IPS-18a (cell line): ENCODE data around the gene TMEM114.

ENCODE experiments used
- H3K27ac ChIP-seq: one replicate; pipeline ENCODE4 v1.5.1; 2013; ENCODE audit warnings: low read length
- H3K27me3 ChIP-seq: one replicate; pipeline ENCODE4 v1.6.1; 2013; ENCODE audit warnings: mild to moderate bottlenecking, low read length; ENCODE audit not compliant: control insufficient read depth, insufficient read depth
- H3K36me3 ChIP-seq: one replicate; pipeline ENCODE4 v1.6.1; 2013; ENCODE audit warnings: low read depth, low read length; ENCODE audit not compliant: control insufficient read depth
- H3K4me1 ChIP-seq: one replicate; pipeline ENCODE4 v1.6.1; 2013; ENCODE audit warnings: low read depth, low read length; ENCODE audit not compliant: control insufficient read depth
- H3K4me3 ChIP-seq: one replicate; pipeline ENCODE4 v1.5.1; 2013; ENCODE audit warnings: low read length
- H3K9ac ChIP-seq: one replicate; pipeline ENCODE4 v1.6.1; 2013; ENCODE audit warnings: mild to moderate bottlenecking, low read length, moderate library complexity
- H3K9me3 ChIP-seq: one replicate; pipeline ENCODE4 v1.6.1; 2013; ENCODE audit warnings: low read depth, low read length; ENCODE audit not compliant: control insufficient read depth

The TMEM114 gene

DNA sequence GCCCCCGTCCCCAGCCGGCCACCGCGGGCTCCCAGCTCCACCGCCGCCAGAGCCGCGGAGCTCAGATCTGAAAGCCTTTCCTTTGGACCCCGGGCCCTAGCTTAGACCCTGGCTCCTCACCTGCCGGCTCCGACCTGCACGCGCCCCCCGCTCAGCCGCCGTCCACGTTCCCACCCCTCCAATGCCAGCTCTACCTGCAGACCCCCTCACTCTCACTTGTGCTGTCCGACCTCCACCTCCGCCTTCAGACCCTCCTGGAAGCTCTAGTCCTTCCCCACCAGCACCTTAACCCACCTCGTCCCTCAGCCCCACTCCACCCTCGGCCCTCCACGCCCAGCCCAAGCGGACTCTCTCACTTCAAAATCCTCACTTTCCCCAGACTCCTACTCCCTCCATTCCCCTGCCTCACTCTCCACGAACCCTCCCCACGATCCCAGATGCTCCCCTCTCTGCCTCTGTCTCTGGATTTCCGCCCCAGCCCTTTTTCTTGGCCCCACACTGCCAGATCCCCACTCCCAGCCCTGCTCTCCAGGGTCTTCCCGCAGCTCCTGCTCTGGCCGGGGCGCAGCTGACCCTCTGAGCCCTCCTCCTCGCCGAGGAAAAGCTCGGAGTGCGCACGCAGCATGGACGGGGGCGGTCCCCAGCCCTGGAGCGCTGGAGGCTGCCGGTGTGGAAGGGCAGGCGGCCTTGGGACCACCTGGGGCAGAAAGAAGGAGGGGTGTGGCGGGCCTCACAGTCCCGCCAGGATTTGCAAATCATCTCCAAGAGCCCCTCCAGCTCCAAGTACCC lies at the start of gene TMEM114:
Gene TMEM114, minus strand, starts transcription at position 612 of the 789 bp plus-strand sequence. CDS start 673 bp downstream, outside the sequence.
- H3K4me1 ChIP-seq, result peaks cover 3% of the 10 kb centered on the region
- H3K27me3 ChIP-seq, result peaks cover 61% of the 10 kb centered on the region
- no peak within 1 kb of the TSS for H3K9ac ChIP-seq
- H3K36me3 ChIP-seq, result no peaks in the 10 kb centered on the region
- no peak within 1 kb of the TSS for H3K27ac ChIP-seq
- peak within 1 kb of the TSS; percentile 65 for H3K4me3 ChIP-seq
- no peaks in the 10 kb centered on the region for H3K9me3 ChIP-seq

DNA sequence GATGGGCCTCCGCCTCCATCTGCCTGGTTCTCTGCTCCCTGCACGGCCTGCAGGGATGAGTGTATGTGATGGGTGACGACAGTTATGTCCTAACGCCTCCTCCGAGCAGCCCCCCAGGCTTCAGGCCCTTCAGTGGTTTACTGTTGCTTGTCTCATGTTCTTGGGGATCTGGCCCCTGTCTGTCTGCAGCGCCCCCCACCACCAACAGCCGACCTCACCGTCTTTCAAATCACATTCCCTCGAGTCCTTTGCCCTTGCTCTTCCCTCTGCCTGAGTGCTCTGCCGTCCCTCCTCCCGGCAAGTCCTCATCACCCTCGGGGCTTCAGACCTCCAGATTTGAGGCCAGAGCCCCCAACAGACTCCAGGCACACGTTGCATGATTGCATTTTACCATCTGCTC lies 49.4 kb upstream of the TMEM114 start:
- H3K4me1 ChIP-seq, result no peaks in the 10 kb centered on the region

GRCh38 chr16:8634991-8635736 lies 44.9 kb upstream of the TMEM114 start:
- H3K36me3 ChIP-seq, result peaks cover 77% of the 10 kb centered on the region
- H3K9me3 ChIP-seq, result no peaks in the 10 kb centered on the region
- H3K4me1 ChIP-seq, result no peaks in the 10 kb centered on the region
- H3K27me3 ChIP-seq, result no peaks in the 10 kb centered on the region
- H3K9ac ChIP-seq, result no peak overlapping the region
- no peak overlapping the region for H3K4me3 ChIP-seq
- no peak overlapping the region for H3K27ac ChIP-seq

More for the DNA sequence above, 49.4 kb upstream of the TMEM114 start:
- H3K9ac ChIP-seq, result no peak overlapping the region
- H3K9me3 ChIP-seq, result no peaks in the 10 kb centered on the region
- no peak overlapping the region for H3K4me3 ChIP-seq
- no peaks in the 10 kb centered on the region for H3K27me3 ChIP-seq
- no peak overlapping the region for H3K27ac ChIP-seq
- H3K36me3 ChIP-seq, result peaks cover 79% of the 10 kb centered on the region

DNA sequence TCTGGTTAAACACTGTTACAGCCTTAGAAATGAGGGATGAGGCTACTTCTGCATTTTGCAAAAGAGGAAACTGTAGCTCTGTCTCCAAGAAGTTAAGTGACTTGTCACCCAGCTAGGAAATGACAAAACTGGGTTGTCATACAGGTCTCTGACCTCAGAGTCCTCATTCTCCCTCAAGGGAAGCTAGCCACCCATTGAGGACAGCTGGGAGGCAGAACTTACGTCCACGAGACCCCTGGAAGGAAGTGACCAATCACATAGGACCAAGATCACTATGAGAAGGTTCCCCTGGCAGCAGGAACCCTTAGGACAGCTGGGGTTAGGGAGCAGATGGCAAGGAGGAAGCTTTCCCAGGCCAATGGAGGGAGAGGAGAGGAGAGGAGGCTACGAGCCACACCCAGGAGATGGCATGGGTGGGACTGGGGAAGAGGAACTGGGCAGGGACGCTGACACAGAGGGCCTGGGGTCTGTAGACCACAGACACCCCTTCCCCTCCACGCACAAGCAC lies 42.4 kb upstream of the TMEM114 start:
- Histone ChIP-seq H3K36me3 (peaks cover 83% of the 10 kb centered on the region), H3K27ac (no peak overlapping the region), H3K4me3 (no peak overlapping the region), H3K27me3 (no peaks in the 10 kb centered on the region), H3K9me3 (no peaks in the 10 kb centered on the region), H3K9ac (no peak overlapping the region), H3K4me1 (no peaks in the 10 kb centered on the region)

DNA sequence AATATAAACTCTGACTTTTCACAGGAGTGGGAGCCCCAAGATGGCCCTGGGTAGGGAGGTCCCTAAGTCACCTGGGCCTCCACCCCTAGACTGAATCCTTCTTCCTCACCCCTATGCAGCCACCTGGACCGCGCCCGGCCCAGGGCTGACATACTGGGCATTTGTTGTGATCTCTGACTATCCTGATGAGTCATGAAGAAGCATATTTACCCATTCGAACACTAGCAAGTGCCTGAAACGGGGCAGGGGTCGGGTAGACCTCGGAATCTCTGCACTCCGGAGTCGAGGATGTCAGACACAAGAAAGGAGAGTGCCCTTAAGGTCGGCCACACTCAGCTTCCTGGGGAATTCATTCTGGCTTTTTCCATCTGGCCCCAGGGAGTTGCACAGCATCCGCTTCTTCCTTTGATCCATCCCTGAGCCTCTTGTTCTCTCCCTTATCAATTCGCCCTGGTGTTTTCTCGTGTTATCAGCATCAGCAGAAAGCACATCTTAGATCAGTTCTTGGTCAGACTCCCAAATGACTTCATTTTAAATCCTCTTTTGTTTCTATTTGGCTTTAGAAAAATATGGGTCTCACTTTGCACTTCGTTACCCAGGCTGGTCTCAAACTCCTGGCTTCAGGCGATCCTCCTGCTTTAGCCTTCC lies 41.6 kb upstream of the TMEM114 start:
- H3K9ac ChIP-seq, result no peak overlapping the region
- H3K36me3 ChIP-seq, result peaks cover 85% of the 10 kb centered on the region
- no peaks in the 10 kb centered on the region for H3K27me3 ChIP-seq
- no peak overlapping the region for H3K27ac ChIP-seq
- H3K4me1 ChIP-seq, result no peaks in the 10 kb centered on the region
- H3K9me3 ChIP-seq, result no peaks in the 10 kb centered on the region
- no peak overlapping the region for H3K4me3 ChIP-seq

DNA sequence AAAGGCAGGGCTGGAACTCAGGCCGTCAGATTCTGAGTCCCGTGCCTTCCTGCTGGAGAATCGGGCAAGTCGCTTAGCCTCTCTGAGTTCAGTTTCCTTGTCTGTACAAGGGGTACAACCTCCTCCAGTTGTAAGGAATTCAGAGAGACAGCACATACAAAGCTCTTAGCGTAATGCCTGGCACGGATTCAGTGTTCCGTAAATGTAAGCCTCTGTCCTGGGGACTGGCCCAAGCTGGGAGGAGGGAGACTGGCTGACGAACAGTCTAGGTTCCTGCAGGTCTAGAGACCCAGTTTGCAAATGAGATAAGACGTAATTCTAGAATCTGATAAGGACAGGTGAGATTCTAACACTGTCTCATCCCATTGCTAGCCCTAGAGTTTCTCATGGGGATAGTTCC lies 41.1 kb upstream of the TMEM114 start:
- no peak overlapping the region for H3K4me3 ChIP-seq
- H3K36me3 ChIP-seq, result peaks cover 82% of the 10 kb centered on the region
- H3K4me1 ChIP-seq, result no peaks in the 10 kb centered on the region
- no peaks in the 10 kb centered on the region for H3K27me3 ChIP-seq
- H3K27ac ChIP-seq, result no peak overlapping the region
- H3K9ac ChIP-seq, result no peak overlapping the region
- H3K9me3 ChIP-seq, result no peaks in the 10 kb centered on the region

DNA sequence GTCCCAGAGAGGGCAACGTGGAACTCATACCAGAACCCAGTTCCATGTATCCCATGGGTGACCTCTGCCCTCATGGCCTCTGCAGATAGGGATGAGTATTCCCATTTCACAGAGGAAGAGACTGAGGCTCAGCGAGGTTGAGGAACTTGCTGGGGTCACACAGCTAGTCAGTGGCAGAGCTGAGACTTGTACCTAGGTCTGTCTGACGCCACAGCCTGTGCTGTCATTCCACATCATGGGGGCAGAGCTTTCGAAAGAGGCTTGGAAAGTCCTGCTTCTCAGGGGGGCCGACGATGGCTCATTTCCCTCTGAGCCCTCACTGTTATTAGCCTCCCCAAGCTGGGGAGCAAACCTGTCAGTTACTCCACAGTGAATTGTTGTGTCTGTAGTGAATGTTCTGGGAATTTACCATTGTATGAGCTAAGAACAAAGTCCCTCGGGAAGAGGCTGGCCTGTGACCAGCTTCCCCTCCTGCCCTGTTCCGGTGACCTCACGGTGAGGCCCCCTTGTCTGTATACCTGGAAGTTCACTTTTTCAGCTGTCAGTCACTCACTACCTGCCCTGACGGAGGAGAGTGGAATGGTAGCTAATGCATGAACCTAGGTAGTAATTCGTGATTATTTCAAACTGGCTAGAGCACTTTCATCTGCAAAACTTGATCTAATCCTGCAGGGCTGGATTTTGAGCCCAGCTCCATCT lies 40.1 kb upstream of the TMEM114 start:
- no peaks in the 10 kb centered on the region for H3K4me1 ChIP-seq
- H3K9me3 ChIP-seq, result no peaks in the 10 kb centered on the region
- no peaks in the 10 kb centered on the region for H3K27me3 ChIP-seq
- peaks cover 82% of the 10 kb centered on the region for H3K36me3 ChIP-seq
- H3K27ac ChIP-seq, result no peak overlapping the region
- H3K9ac ChIP-seq, result no peak overlapping the region
- H3K4me3 ChIP-seq, result no peak overlapping the region

DNA sequence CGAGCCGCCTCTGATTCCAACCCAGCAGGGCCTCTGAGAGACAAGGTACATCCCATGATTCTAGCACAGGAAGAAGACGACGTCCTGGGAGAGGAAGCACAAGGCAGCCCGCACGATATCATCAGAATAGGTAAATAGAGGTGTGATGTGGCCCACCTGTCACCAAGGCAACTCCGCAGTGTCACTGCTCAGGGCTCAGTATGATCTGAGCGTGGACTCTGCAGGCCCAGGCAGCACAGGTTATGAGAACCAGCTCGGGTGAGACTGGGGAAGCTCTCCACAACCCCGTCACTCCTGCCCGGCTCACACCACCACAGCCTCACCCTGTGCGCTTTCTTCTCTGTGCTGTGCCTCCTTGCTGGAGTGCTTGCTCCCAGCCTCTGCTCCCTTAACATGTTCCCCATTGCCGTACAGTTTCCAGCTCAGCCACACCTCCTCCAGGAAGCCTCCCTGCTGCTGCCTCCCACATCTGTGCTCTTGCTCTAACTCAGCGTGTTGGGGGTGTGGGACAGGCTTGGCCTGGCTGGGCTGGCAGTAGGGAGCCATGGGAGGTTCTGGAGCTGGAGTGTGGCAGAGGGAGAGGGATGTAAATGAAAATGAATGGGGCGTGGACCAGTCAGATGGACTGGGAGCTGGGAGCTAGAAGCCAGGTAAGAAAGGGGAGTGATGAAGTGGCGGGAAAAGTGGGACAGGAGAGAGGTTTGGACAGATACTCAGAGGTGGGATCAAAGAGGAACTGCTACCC lies 38.8 kb upstream of the TMEM114 start:
- Histone ChIP-seq H3K36me3 (peaks cover 79% of the 10 kb centered on the region), H3K27me3 (no peaks in the 10 kb centered on the region), H3K4me3 (no peak overlapping the region), H3K9ac (no peak overlapping the region), H3K9me3 (no peaks in the 10 kb centered on the region), H3K4me1 (no peaks in the 10 kb centered on the region), H3K27ac (no peak overlapping the region)

- no peaks in the 10 kb centered on the region for H3K4me1 ChIP-seq
- peaks cover 72% of the 10 kb centered on the region for H3K36me3 ChIP-seq
- H3K9ac ChIP-seq, result no peak overlapping the region
- no peaks in the 10 kb centered on the region for H3K27me3 ChIP-seq
- H3K9me3 ChIP-seq, result no peaks in the 10 kb centered on the region
- H3K4me3 ChIP-seq, result no peak overlapping the region
- H3K27ac ChIP-seq, result no peak overlapping the region
Observed at GRCh38 chr16:8627456-8627855, 37.1 kb upstream of the TMEM114 start.

DNA sequence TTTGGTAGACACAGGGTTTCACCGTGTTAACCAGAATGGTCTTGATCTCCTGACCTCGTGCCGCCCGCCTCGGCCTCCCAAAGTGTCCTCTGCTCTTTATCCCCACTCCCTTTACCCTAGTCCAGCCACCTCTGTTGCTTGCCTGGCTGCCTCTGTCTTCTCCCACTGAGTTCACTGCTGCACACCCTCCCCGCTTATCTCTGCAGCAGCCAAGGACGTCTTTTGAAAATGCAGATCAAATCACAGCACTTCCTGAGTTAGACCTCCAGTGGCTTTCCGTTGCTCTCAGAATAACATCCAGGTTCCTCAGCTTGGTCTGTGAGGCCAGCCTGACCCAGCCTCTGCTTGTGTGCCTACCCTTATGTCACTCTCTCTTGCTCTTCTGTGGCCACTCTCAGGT lies 36.6 kb upstream of the TMEM114 start:
- no peaks in the 10 kb centered on the region for H3K9me3 ChIP-seq
- H3K27me3 ChIP-seq, result no peaks in the 10 kb centered on the region
- no peaks in the 10 kb centered on the region for H3K4me1 ChIP-seq
- no peak overlapping the region for H3K4me3 ChIP-seq
- H3K36me3 ChIP-seq, result peaks cover 67% of the 10 kb centered on the region
- H3K9ac ChIP-seq, result no peak overlapping the region
- H3K27ac ChIP-seq, result no peak overlapping the region
